Endothelial cell of umbilical vein (primary cell): ENCODE measurements around the gene RSRC1. TPM values are rescaled to one million over a fixed set of nuclear protein-coding genes. Genes with fewer than 3 reads are reported as not detected.

Experiments
- BruUV-seq: library from RNA; stranded (reverse); fragments of 400-500 nt; replicated peaks from 2 replicates; lab custom pipeline; 2021; lab: Mats Ljungman, UMichigan
- CTCF ChIA-PET: fragments of 300-600, 350-600 bp; sonication (Branson Sonifier 250); formaldehyde crosslinking; loops from one replicate; lab custom pipeline; 2021; ENCODE audit warnings: antibody characterized with exemption, inconsistent platforms; lab: Charles Lee
- POLR2A ChIA-PET: fragments of 300-600, 350-600 bp; sonication (Branson Sonifier 250); formaldehyde crosslinking; loops from one replicate; lab custom pipeline; 2021; ENCODE audit warnings: antibody characterized with exemption, inconsistent platforms; lab: Charles Lee
- DNase-seq: peaks from one replicate; pipeline ENCODE4 v3.0.0-alpha.2; 2011; ENCODE audit warnings: low read depth, low spot score
- FAIRE-seq: peaks from 2 replicates; lab custom pipeline; 2011; peaks lifted over from hg19 to GRCh38; lab: Jason Lieb, UNC
- H2AFZ ChIP-seq: 2 replicates; pipeline ENCODE4 v1.6.0; 2012; ENCODE audit warnings: low read depth, low read length, control low read depth, inconsistent platforms
- H3K27ac ChIP-seq: 2 replicates; pipeline ENCODE4 v1.5.1; 2011; ENCODE audit warnings: low read depth, mild to moderate bottlenecking, control low read depth, low read length, moderate library complexity; ENCODE audit not compliant: insufficient read depth
- H3K27me3 ChIP-seq, 2 experiments: 2 replicates each; pipeline versions ENCODE4 v1.6.0 to v1.6.1; 2011; ENCODE audit warnings: low read length in 2 of 2, mixed read lengths in 1 of 2; ENCODE audit not compliant: control insufficient read depth in 2 of 2, insufficient read depth in 2 of 2
- H3K36me3 ChIP-seq, 2 experiments: 2 replicates in 1 of 2; 3 replicates in 1 of 2; pipeline ENCODE4 v1.5.1; 2011; ENCODE audit warnings: low read length in 2 of 2, mild to moderate bottlenecking in 1 of 2, moderate library complexity in 1 of 2; ENCODE audit not compliant: control insufficient read depth in 2 of 2, insufficient read depth in 2 of 2; ENCODE audit errors: extremely low read depth in 1 of 2
- H3K4me1 ChIP-seq: 3 replicates; pipeline ENCODE4 v1.5.1; 2011; ENCODE audit warnings: mild to moderate bottlenecking, low read length; ENCODE audit not compliant: control insufficient read depth, insufficient read depth; ENCODE audit errors: extremely low read depth
- H3K4me2 ChIP-seq: 2 replicates; pipeline ENCODE4 v1.6.1; 2011; ENCODE audit warnings: low read length, control low read depth, mixed read lengths; ENCODE audit not compliant: insufficient read depth
- H3K4me3 ChIP-seq, 3 experiments: fragments of 200-600 bp in 1 of 3; sonication (generic), shearing (Covaris generic) in 1 of 3; replicated peaks in 1 of 3; 2 replicates each; pipeline ENCODE4 v1.5.1; 2011 to 2016; ENCODE audit warnings: control low read depth in 3 of 3, low read length in 3 of 3, mild to moderate bottlenecking in 2 of 3, inconsistent platforms in 1 of 3, low read depth in 1 of 3, moderate library complexity in 1 of 3; ENCODE audit not compliant: insufficient read depth in 1 of 3
- H3K79me2 ChIP-seq: 2 replicates; pipeline ENCODE4 v1.6.0; 2012; ENCODE audit warnings: low read length, inconsistent platforms; ENCODE audit not compliant: control insufficient read depth, insufficient read depth
- H3K9ac ChIP-seq: replicated peaks from 2 replicates; pipeline ENCODE3; 2011; ENCODE audit warnings: low read length, control low read depth; ENCODE audit not compliant: insufficient read depth; ENCODE audit errors: extremely low read depth
- H3K9me1 ChIP-seq: replicated peaks from 3 replicates; pipeline ENCODE4 v1.6.0; 2011; ENCODE audit warnings: mild to moderate bottlenecking, low read length; ENCODE audit not compliant: control insufficient read depth, insufficient read depth; ENCODE audit errors: extremely low read depth
- H3K9me3 ChIP-seq: replicated peaks from 2 replicates; pipeline ENCODE4 v1.5.1; 2012; ENCODE audit warnings: low read length, inconsistent platforms; ENCODE audit not compliant: control insufficient read depth, insufficient read depth
- H4K20me1 ChIP-seq: replicated peaks from 2 replicates; pipeline ENCODE3; 2011; ENCODE audit warnings: mild to moderate bottlenecking, low read length; ENCODE audit not compliant: control insufficient read depth, insufficient read depth; ENCODE audit errors: extremely low read depth
- CTCF ChIP-seq, 2 donors: IDR thresholded peaks; 1 replicate in 1 of 2; 2 replicates in 1 of 2; pipeline ENCODE4 v1.5.1; 2011; ENCODE audit warnings: low read length in 2 of 2, mild to moderate bottlenecking in 2 of 2, moderate library complexity in 2 of 2, control low read depth in 1 of 2, inconsistent platforms in 1 of 2, low read depth in 1 of 2; ENCODE audit not compliant: insufficient read depth in 1 of 2; ENCODE audit errors: extremely low read depth in 1 of 2
- EZH2 ChIP-seq: IDR thresholded peaks from 2 replicates; pipeline ENCODE4 v1.6.1; 2012; ENCODE audit warnings: borderline replicate concordance, low read depth, mild to moderate bottlenecking, moderate library complexity, low read length, inconsistent platforms; ENCODE audit not compliant: severe bottlenecking
- FOS ChIP-seq: IDR thresholded peaks from 2 replicates; pipeline ENCODE4 v1.6.1; 2011; ENCODE audit warnings: mild to moderate bottlenecking, low read length, moderate library complexity, borderline replicate concordance; ENCODE audit not compliant: insufficient read depth
- GATA2 ChIP-seq: IDR thresholded peaks from 2 replicates; pipeline ENCODE4 v1.7.0; 2011; ENCODE audit warnings: low read depth, mild to moderate bottlenecking, moderate library complexity, mixed read lengths, low read length; ENCODE audit not compliant: insufficient read length, insufficient read depth
- JUN ChIP-seq: IDR thresholded peaks from 2 replicates; pipeline ENCODE4 v1.6.1; 2011; ENCODE audit warnings: borderline replicate concordance, low read depth; ENCODE audit not compliant: insufficient read length, insufficient read depth
- MAX ChIP-seq: IDR thresholded peaks from 2 replicates; pipeline ENCODE4 v1.6.1; 2011; ENCODE audit not compliant: insufficient read depth, insufficient read length
- MYC ChIP-seq: IDR thresholded peaks from one replicate; pipeline ENCODE4 v1.6.1; 2011; ENCODE audit warnings: mild to moderate bottlenecking, low read depth, low read length
- POLR2A ChIP-seq: IDR thresholded peaks from 2 replicates; pipeline ENCODE4 v1.6.1; 2012; ENCODE audit warnings: low read depth, mild to moderate bottlenecking, control low read depth, low read length
- POLR2AphosphoS5 ChIP-seq: IDR thresholded peaks from 2 replicates; pipeline ENCODE4 v1.6.1; 2012; ENCODE audit warnings: low read depth, mild to moderate bottlenecking, control low read depth, low read length, moderate library complexity; ENCODE audit not compliant: insufficient read depth
- dilution Hi-C: fragments of 300-500 bp; cut with MboI; formaldehyde crosslinking; loops from one replicate; pipeline ENCODE4 v1.15.0; 2019; ENCODE audit warnings: low sequenced_read_pairs; ENCODE audit not compliant: extremely low pct_ligation_motif_present
- intact Hi-C: fragments of 100-400 bp; cut with micrococcal nuclease; formaldehyde crosslinking; loops from one replicate; pipeline ENCODE4 v1.10.0; 2022
- polyA plus RNA-seq, 4 experiments: library from polyadenylated mRNA; depleted of rRNA in 3 of 4; stranded (reverse) in 3 of 4; unstranded in 1 of 4; fragments of >200 nt; gene quantifications; 2 replicates each; pipeline versions ENCODE4 v1.2.1 to v1.2.3, GENCODE V29; 2011 to 2012; ENCODE audit warnings: missing spikeins in 1 of 4
- total RNA-seq: library from RNA; stranded (reverse); gene quantifications from 2 replicates; pipeline ENCODE4 v1.2.3, GENCODE V29; 2021

The RSRC1 gene
- total and polyA plus RNA-seq, 2 donors (not counting 3 experiments of a cell fraction or from before 2014, with no cell fraction given), result 1.8 to 25.4 TPM

GRCh38 chr3:158217992-158218391 lies 108.1 kb downstream of the RSRC1 start:
- CTCF ChIA-PET, result no interaction called here
- no peak overlapping the region for H3K27ac ChIP-seq

More at GRCh38 chr3:158217992-158218391, 108.1 kb downstream of the RSRC1 start:
- BruUV-seq, result no TSS peak
- FAIRE-seq (no peak), DNase-seq (no peak)
- Histone ChIP-seq H3K4me2 (no peak overlapping the region), H3K36me3 (no peaks in the 10 kb centered on the region), H3K9me3 (no peaks in the 10 kb centered on the region), H3K27me3 (no peaks in the 10 kb centered on the region), H3K9me1 (no peaks in the 10 kb centered on the region), H3K79me2 (no peaks in the 10 kb centered on the region), H3K4me1 (no peaks in the 10 kb centered on the region), H4K20me1 (no peaks in the 10 kb centered on the region), H2AFZ (no peak overlapping the region), H3K4me3 (no peak overlapping the region), H3K9ac (no peak overlapping the region)
- intact Hi-C loops (no loop called here), dilution Hi-C loops (no loop called here)
- TF ChIP-seq POLR2A (no peak), FOS (no peak), POLR2AphosphoS5 (no peak), EZH2 (no peak), CTCF (IDR thresholded peaks at IDR 0.05; ENCODE audit: extremely low read depth in 1 of 2, insufficient read depth in 1 of 2, low read depth in 1 of 2, low read length in 2 of 2) (no peak), MYC (no peak), GATA2 (no peak), JUN (no peak), MAX (no peak)
- POLR2A ChIA-PET, result no interaction called here
